Measurements from ENCODE around the gene QSOX2.

- TF ChIP-seq CTCF (IDR thresholded peaks at IDR 0.05), result no peak
- no peak for TF ChIP-seq POLR2AphosphoS5 (IDR thresholded peaks at IDR 0.05; ENCODE audit: insufficient read depth in 1 of 2, low read depth in 1 of 2)
These were observed 54.3 kb downstream of the QSOX2 start for GRCh38 chr9:136191099-136191959.
